PC-3 (cell line): Measurements from ENCODE around the gene ITIH3. TPM values are rescaled to one million over a fixed set of nuclear protein-coding genes. Genes with fewer than 3 reads are reported as not detected.

Experiments used
- ATAC-seq: fragments of 200-7000 bp; cut with Tn5 transposase; 2 replicates; pipeline ENCODE4 v1.9.1; 2020; ENCODE audit warnings: mild to moderate bottlenecking, moderate library complexity
- BruUV-seq: library from RNA; stranded (reverse); fragments of 400-500 nt; replicated peaks from 2 replicates; lab custom pipeline; 2021; lab: Mats Ljungman, UMichigan
- CTCF ChIA-PET: fragments of 300-600 bp; sonication (Branson Sonifier 250); formaldehyde crosslinking; loops from one replicate; lab custom pipeline; 2022; ENCODE audit warnings: antibody characterized with exemption; lab: Charles Lee
- POLR2A ChIA-PET: fragments of 300-600 bp; sonication (Branson Sonifier 250); formaldehyde crosslinking; loops from one replicate; lab custom pipeline; 2022; ENCODE audit warnings: antibody characterized with exemption; ENCODE audit not compliant: unreplicated experiment; lab: Charles Lee
- DNase-seq: peaks from one replicate; pipeline ENCODE4 v3.0.0-alpha.2; 2015
- H2AFZ ChIP-seq: fragments of 300-600 bp; sonication (generic); 2 replicates; pipeline ENCODE4 v1.6.0; 2016; ENCODE audit warnings: antibody characterized with exemption, low read length
- H3F3A ChIP-seq: fragments of 300-600 bp; sonication (generic); one replicate; pipeline ENCODE4 v1.6.0; 2017; ENCODE audit warnings: antibody characterized with exemption, low read length, control low read depth, mild to moderate bottlenecking; ENCODE audit not compliant: unreplicated experiment
- H3K27ac ChIP-seq: fragments of 300-600 bp; sonication (generic); 2 replicates; pipeline ENCODE4 v1.5.1; 2016; ENCODE audit warnings: mild to moderate bottlenecking, low read length
- H3K27me3 ChIP-seq: fragments of 300-600 bp; sonication (generic); 2 replicates; pipeline ENCODE4 v1.6.1; 2016; ENCODE audit warnings: low read length, mixed read lengths
- H3K36me3 ChIP-seq: fragments of 300-600 bp; sonication (generic); 2 replicates; pipeline ENCODE4 v1.6.1; 2016; ENCODE audit warnings: low read depth, mixed run types, low read length, mixed read lengths
- H3K4me1 ChIP-seq: fragments of 300-600 bp; sonication (generic); 2 replicates; pipeline ENCODE4 v1.5.1; 2016; ENCODE audit warnings: low read length; ENCODE audit not compliant: insufficient read depth
- H3K4me2 ChIP-seq: fragments of 300-600 bp; sonication (generic); 2 replicates; pipeline ENCODE4 v1.6.0; 2016; ENCODE audit warnings: low read length
- H3K4me3 ChIP-seq: fragments of 300-600 bp; sonication (generic); 2 replicates; pipeline ENCODE4 v1.5.1; 2016; ENCODE audit warnings: mild to moderate bottlenecking, low read length, mixed read lengths
- H3K79me2 ChIP-seq: fragments of 300-600 bp; sonication (generic); 2 replicates; pipeline ENCODE4 v1.6.1; 2017; ENCODE audit warnings: low read length, mixed read lengths
- H3K9ac ChIP-seq: fragments of 300-600 bp; sonication (generic); 2 replicates; pipeline ENCODE4 v1.6.0; 2016; ENCODE audit warnings: mild to moderate bottlenecking, low read length
- H3K9me2 ChIP-seq: fragments of 300-600 bp; sonication (generic); replicated peaks from 2 replicates; pipeline ENCODE4 v1.6.1; 2016; ENCODE audit warnings: mixed run types, low read length, mixed read lengths
- H3K9me3 ChIP-seq: fragments of 300-600 bp; sonication (generic); 2 replicates; pipeline ENCODE4 v1.6.1; 2016; ENCODE audit warnings: low read length, mixed read lengths
- H4K20me1 ChIP-seq: fragments of 300-600 bp; sonication (generic); 2 replicates; pipeline ENCODE4 v1.6.1; 2016; ENCODE audit warnings: low read length, mixed read lengths
- EZH2 ChIP-seq: fragments of 300-600 bp; sonication (generic); IDR thresholded peaks from one replicate; pipeline ENCODE4 v1.6.1; 2017; ENCODE audit warnings: antibody characterized with exemption, mild to moderate bottlenecking, low read length; ENCODE audit not compliant: unreplicated experiment
- EZH2phosphoT487 ChIP-seq: fragments of 300-600 bp; sonication (generic); IDR thresholded peaks from 2 replicates; pipeline ENCODE4 v1.6.1; 2018; ENCODE audit warnings: mild to moderate bottlenecking, antibody characterized with exemption, low read length, borderline replicate concordance
- intact Hi-C: fragments of 100-400 bp; cut with micrococcal nuclease; formaldehyde crosslinking; loops from 2 replicates; pipeline ENCODE4 v1.9.0; 2023
- total RNA-seq: library from RNA; depleted of rRNA; stranded (reverse); fragments of >200 nt; gene quantifications from 2 replicates; pipeline ENCODE4 v1.2.3, GENCODE V29; 2014
- TF ChIP-seq, protein P1 (sequence below): fragments of 300-600 bp; sonication (generic); conservative IDR thresholded peaks from 2 replicates; pipeline ENCODE4 v1.5.1; 2017; ENCODE audit warnings: antibody characterized with exemption, low read depth, mild to moderate bottlenecking, low read length

The ITIH3 gene
- total RNA-seq, 1 experiment from 2014 or later, result not detected

- TF ChIP-seq, protein P1, sequence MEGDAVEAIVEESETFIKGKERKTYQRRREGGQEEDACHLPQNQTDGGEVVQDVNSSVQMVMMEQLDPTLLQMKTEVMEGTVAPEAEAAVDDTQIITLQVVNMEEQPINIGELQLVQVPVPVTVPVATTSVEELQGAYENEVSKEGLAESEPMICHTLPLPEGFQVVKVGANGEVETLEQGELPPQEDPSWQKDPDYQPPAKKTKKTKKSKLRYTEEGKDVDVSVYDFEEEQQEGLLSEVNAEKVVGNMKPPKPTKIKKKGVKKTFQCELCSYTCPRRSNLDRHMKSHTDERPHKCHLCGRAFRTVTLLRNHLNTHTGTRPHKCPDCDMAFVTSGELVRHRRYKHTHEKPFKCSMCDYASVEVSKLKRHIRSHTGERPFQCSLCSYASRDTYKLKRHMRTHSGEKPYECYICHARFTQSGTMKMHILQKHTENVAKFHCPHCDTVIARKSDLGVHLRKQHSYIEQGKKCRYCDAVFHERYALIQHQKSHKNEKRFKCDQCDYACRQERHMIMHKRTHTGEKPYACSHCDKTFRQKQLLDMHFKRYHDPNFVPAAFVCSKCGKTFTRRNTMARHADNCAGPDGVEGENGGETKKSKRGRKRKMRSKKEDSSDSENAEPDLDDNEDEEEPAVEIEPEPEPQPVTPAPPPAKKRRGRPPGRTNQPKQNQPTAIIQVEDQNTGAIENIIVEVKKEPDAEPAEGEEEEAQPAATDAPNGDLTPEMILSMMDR, result no peak
- no peak for TF ChIP-seq EZH2phosphoT487
- TF ChIP-seq EZH2, result no peak
- Histone ChIP-seq H3K27ac (no peak overlapping the region), H3K9me2 (no peaks in the 10 kb centered on the region), H3K4me1 (no peaks in the 10 kb centered on the region), H3K79me2 (no peaks in the 10 kb centered on the region), H3K36me3 (peaks cover 3% of the 10 kb centered on the region), H2AFZ (no peak overlapping the region), H3K4me3 (no peak overlapping the region), H4K20me1 (no peaks in the 10 kb centered on the region), H3K9ac (no peak overlapping the region), H3K27me3 (no peaks in the 10 kb centered on the region), H3K9me3 (no peaks in the 10 kb centered on the region), H3F3A (no peaks in the 10 kb centered on the region), H3K4me2 (no peak overlapping the region)
- ATAC-seq (no peak), DNase-seq (no peak)
- ChIA-PET CTCF (no interaction called here), POLR2A (no interaction called here)
- intact Hi-C loops, result no loop called here
- no TSS peak for BruUV-seq
These were observed 57.8 kb downstream of the ITIH3 start for GRCh38 chr3:52852419-52852818.

- Histone ChIP-seq H3K27ac (no peak overlapping the region), H3K4me3 (no peak overlapping the region), H3F3A (no peaks in the 10 kb centered on the region), H3K36me3 (peaks cover 3% of the 10 kb centered on the region), H3K9me3 (no peaks in the 10 kb centered on the region), H3K4me2 (no peak overlapping the region), H3K9ac (no peak overlapping the region), H3K79me2 (no peaks in the 10 kb centered on the region), H3K9me2 (no peaks in the 10 kb centered on the region), H4K20me1 (no peaks in the 10 kb centered on the region), H3K4me1 (no peaks in the 10 kb centered on the region), H2AFZ (no peak overlapping the region), H3K27me3 (no peaks in the 10 kb centered on the region)
- CTCF ChIA-PET, result no interaction called here
- intact Hi-C loops, result no loop called here
- no peak for ATAC-seq
- TF ChIP-seq EZH2 (no peak), EZH2phosphoT487 (no peak)
- TF ChIP-seq, protein P1, result no peak
- no peak for DNase-seq
- BruUV-seq, result no TSS peak
- POLR2A ChIA-PET, result no interaction called here
These were observed 59.4 kb downstream of the ITIH3 start for GRCh38 chr3:52854013-52854412.

DNA sequence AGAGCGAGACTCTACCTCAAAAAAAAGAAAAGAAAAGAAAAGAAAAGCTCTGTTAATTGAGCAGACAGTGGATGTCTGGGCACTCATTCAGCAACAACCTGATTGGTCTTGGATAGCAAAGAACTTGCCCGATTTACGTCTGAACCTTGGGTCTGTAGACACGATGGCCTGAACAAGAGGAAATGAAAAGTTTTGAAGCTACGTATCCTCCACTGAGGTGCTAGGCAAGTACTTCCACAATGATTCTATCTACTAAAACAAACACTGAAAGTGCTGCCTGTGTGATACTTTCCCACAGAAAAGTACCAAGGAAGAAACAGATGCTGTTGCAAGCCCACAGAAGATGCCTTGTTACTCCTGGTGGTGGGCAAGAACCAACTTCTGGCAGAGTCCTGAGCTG, 62.1 kb downstream of the ITIH3 start:
- ATAC-seq, result no peak
- Histone ChIP-seq H3K4me3 (no peak overlapping the region), H3K9ac (no peak overlapping the region), H3F3A (no peaks in the 10 kb centered on the region), H3K27me3 (no peaks in the 10 kb centered on the region), H4K20me1 (no peaks in the 10 kb centered on the region), H3K4me1 (no peaks in the 10 kb centered on the region), H3K27ac (no peak overlapping the region), H3K9me3 (no peaks in the 10 kb centered on the region), H3K9me2 (no peaks in the 10 kb centered on the region), H3K36me3 (no peaks in the 10 kb centered on the region), H3K4me2 (no peak overlapping the region), H3K79me2 (no peaks in the 10 kb centered on the region), H2AFZ (no peak overlapping the region)
- TF ChIP-seq EZH2 (no peak), EZH2phosphoT487 (no peak)
- TF ChIP-seq, protein P1, result no peak
- intact Hi-C loops, result no loop called here
- POLR2A ChIA-PET, result no interaction called here
- BruUV-seq, result no TSS peak
- CTCF ChIA-PET, result no interaction called here
- no peak for DNase-seq
